SKM-1 (cell line): ENCODE results near the gene EPB42.
"Not testable (repeated sequence)": the region's sequence is repeated elsewhere in the genome, so short reads cannot be mapped to it uniquely, and the experiment has no call there.

Experiments
- DNase-seq: peaks from one replicate; lab custom pipeline; 2025; ENCODE audit not compliant: unreplicated experiment; lab: John Stamatoyannopoulos, UW

Gene EPB42

DNA sequence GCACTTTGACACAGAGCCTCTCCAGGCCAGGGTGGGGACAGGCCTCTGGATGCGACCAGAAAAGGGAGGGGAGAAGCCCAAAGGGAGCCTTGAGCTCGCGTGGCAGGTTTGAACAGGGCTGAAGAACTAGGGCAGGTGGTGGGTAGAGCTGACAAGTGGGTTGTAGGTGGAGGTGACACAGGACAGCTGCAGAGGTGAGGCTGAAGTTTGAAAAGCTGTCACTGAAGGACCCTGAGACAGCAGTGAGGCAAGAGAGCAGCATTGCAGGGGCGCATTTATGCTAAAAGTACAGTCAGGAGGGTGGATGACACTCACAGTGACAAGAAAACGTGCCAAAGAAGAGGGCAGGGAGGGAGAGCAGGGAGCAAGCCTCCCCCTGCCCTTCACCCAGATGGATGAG is 21.8 kb upstream of the EPB42 start:
- no peak for DNase-seq

DNA sequence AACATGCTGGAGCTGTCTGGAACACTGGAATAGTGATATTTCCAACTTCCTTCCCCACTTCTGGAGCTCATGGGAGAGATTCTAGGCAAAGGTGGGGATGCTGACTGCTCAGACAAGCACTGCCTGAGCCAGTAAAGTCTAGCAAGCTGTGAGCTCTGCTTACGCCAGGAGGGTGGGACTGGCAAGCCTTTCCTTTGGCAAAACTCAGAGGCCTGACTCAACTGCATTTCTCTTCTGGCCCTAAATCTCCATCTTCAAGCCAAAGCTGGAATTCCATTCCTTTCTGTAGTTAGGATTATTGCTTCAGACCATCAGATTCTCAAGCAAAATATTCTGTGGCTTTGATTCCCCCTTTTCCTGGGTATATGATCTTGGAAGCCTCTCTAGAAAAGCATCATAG is 20.3 kb upstream of the EPB42 start:
- no peak for DNase-seq

DNA sequence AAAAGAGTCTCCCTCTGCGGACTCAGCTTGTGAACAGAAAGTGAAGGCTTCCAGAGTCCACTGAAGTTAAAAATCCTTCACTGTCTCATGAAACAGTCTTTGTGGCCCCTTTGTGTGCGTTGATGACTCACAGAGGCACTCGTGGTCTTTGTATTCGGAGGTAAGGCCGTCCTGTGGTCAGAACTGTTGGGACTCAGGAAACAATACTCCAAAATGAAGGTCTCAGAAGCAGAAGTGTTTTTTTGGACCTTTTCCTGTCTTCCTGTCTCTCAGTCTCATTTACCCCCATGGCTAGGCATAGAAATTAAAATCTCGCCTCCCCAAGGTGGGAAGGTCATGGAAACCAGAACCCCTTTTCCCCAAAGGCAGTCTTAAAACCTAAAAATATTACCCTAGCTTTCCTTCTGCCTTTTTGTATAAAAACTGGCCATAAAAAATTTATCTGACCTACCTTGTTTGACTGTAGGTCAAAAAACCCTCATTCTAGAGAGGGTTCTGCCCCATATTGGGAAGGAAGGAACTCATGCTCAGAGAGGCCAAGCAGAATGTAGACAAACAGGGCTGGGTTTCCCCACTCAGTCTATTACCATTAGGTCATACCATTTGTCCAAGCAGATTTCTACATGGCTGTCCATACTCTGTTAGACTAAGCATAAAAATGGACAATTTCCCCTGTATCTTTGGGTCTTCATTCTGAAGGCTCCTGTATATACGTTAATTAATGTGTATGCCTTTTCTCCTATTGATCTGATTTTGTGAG is 19.1 kb upstream of the EPB42 start:
- DNase-seq = peak; percentile 58

DNA sequence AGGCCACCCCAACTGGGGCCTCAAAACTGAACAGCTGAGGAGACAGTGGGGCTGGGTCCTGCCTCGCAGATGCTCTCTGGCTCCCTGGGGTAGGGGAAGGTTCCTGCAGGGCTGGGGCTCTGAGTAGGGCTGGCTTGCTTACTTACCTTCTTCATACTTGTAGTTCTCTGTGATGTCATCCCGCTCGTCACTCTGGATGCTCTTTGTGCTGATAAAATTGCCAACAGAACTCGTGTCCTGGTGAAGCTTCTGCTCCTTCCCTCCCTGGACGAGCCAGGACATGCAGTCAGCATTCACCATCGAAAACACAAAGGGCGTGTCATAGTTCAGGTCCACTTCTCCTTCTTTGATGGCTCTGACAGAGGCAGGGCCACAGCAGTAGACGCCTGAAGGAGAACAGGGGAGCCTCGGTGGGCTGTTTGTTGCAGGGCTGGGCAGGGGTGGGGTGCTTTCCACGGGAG is 17.9 kb upstream of the EPB42 start:
- DNase-seq = no peak

DNA sequence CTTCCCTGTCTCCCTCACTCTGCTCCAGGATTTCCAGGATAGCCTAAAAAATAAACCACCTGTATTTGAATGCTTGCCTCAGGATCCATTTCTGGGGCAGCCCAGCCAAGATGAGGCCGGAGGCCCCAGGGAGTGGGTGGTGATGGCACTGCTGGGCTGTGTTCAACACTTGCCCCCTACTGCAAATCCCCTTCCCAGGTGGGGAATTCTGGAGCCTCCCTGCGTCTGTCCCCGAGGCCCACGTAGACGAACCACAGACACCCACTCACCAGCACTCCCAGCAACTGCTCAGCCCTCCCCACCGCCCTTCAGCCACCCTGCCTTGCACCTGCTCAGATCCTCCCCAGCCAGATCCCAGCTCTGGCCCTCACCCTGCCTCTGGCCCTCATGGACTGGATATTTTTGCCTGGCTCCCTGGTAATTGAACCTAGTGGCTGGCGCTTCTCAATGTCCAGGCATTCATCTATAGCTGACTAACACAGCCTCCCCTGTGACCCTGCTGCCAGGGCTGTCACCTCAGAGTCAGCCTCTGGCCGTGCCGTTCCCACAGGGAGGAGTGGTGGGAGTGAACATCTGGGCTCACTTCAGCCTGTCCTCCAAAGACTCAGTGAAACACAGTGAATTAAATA is 17.1 kb upstream of the EPB42 start:
- DNase-seq = no peak

DNA sequence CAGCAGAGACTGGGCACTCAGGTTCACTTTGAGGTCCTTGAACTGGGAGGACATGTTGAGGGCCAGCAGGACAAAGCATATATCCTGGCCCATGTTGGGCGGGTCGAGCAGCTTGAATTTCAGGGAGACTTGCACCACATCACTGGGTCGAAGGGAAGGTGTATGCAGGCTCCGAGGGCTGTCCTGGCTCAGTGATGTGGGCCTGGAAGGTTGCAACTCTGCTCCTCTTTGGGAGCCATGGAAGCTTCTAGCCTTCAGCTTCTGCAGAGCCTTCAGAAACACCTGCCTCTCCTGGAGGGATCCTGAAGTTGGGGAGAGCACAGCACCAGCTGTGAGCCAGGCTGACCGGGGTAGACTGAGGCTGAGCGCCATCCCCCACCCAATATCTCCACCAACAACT is 14.7 kb upstream of the EPB42 start:
- DNase-seq = no peak

DNA sequence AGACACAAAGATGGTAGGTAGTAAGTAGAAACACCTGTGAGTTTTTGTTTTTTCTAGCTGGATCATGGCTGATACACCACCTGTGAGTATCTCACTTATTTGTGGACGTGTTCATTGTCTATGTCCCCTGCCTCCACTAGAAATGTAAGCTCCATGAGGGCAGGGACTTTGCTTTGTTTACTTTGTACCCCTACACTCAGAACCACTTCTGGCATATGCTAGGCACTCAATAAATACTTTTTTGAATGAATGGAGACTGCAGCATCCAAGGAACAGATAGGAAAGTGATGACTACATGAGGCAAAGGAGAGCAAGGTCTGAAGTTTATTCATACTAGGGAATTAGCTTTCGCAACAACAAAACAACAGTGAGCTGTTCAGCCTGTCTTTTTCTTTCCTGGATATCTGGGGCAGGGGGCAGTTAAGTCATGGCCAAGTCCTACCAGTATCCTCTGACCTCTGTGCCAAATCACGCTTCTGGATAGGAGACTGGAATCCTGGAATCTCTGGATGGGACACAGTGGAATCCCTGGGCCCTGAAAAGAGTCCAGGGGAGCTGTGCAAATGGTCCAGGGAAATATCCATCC is 11.6 kb upstream of the EPB42 start:
- DNase-seq = no peak

DNA sequence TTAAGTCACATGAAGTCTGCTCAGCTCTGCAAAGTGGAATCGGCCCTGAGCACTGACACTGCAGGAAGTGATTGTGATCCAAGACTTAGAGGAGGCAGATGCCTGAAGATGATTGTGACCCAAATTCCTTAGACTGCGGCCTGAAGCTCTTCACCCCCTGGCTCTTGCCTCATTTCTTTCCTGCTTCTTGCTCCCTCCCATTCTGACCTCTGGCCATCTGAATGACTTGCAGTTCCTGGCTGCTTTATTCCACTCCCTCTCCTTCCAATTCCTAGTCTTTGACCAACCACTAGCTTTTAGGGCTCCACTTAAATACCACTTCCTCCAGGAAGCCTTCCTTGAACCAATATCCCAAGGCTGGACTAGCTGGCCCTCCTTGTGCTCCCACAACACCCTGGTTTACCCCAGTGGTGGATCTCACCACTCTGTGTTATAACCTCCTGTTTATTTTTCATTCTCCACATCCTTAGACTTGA is 9.9 kb upstream of the EPB42 start:
- no peak for DNase-seq

DNA sequence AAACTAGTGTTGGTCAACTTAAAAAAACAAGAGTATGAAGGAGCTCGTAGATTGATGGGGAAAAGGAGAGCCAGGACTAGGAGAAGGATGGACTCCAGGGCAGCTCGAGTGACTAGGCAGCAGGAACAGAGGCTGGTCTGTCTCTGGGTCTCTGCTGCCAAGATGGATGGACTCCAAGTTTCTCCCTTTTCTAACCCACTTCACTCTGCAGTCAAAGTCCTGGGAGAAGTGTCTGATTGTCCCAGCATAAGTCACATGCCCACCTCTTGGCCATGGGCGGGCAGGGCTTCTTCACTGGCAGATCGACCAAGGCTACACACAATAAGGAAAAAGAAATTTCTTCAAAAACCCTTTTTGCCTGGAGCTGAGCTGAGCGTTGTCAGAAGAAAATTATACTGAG is 9.2 kb upstream of the EPB42 start:
- DNase-seq = no peak

DNA sequence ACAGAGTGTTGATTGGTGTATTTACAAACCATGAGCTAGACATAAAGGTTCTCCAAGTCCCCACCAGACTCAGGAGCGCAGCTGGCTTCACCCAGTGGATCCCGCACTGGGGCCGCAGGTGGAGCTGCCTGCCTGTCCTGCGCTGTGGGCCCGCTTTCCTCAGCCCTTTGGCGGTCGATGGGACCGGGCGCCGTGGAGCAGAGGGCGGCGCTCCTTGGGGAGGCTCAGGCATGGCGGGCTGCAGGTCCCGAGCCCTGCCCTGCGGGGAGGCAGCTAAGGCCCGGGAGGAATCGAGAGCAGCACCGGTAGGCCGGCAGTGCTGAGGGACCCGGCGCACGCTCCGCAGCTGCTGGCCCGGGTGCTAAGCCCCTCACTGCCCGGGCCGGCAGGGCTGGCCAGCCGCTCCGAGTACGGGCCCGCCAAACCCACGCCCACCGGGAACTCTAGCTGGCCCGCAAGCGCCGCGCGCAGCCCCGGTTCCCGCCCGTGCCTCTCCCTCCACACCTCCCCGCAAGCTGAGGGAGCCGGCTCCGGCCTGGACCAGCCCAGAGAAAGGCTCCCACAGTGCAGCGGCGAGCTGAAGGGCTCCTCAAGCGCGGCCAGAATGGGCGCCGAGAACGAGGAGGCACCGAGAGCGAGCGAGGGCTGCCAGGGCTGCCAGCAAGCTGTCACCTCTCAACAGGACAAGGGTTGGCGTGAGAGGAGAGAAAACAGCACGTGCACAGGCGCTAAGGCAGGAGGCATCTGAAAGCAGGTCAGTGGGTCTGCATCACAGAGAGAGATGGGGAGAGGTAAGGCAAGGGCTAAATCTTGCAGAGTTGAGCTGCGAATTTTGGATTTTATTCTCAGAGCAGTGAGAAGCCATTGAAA is 5.9 kb upstream of the EPB42 start:
- DNase-seq = no peak

DNA sequence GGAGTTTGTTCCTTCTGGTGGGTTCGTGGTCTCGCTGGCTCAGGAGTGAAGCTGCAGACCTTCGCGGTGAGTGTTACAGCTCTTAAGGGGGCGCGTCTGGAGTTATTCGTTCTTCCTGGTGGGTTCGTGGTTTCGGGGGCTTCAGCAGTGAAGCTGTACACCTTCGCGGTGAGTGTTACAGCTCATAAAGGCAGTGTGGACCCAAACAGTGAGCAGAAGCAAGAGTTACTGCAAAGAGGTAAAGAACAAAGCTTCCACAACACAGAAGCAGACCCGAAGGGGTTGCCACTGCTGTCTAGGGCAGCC is 5.1 kb upstream of the EPB42 start:
- DNase-seq = not testable (repeated sequence)

DNA sequence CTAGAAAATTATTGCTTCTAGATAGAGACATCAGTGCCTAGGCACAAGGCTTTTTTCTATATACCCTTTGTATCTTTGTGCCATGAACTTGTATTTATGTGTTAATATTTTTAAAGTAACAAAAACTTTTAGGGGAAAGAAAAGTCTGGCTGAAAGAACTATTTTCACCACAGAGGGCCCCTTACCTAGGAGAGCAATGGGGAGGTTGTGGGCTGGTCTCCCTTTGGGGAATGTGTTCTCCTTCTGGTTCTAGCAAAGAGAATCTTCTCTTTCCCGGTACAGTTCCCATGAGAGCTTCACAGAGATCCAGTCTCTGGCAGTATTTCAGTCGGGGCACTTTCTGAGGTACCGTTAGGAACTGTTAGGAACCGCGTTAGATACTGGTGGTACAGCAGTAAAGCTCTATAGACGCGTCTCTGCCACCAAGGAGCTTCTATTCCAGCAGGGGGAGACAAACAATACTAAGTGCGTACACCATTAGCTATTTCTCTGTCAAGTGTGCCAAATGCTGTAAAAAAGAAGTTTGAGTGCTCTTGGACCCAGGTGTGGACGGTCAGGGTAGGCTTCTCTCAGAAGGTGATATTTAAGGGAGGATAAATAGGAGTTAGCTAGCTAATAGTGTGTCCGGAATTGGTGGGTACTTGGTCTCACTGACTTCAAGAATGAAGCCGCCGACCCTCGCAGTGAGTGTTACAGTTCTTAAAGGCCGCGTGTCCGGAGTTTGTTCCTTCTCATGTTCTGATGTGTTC is 4.6 kb upstream of the EPB42 start:
- DNase-seq = peak; percentile 72

DNA sequence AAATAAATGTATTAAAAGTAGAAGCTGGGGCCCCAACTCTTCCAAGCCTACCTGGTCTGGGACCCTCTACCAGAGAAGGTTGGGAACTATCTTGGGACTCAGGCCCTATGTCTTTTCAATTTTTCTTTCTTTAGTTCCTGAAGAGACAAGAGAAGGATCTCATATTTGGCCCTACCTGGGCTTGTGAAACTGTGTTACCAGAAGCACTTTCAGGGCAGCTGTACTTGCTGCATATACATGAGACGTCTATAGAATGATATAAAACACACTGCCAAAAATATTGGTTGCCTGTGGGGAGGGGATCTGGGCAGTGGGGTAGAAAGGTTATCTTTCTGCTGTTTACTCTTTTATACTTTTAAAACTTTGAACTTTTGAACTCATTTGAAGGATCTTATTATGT is 604 bp upstream of the EPB42 start:
- DNase-seq = no peak

DNA sequence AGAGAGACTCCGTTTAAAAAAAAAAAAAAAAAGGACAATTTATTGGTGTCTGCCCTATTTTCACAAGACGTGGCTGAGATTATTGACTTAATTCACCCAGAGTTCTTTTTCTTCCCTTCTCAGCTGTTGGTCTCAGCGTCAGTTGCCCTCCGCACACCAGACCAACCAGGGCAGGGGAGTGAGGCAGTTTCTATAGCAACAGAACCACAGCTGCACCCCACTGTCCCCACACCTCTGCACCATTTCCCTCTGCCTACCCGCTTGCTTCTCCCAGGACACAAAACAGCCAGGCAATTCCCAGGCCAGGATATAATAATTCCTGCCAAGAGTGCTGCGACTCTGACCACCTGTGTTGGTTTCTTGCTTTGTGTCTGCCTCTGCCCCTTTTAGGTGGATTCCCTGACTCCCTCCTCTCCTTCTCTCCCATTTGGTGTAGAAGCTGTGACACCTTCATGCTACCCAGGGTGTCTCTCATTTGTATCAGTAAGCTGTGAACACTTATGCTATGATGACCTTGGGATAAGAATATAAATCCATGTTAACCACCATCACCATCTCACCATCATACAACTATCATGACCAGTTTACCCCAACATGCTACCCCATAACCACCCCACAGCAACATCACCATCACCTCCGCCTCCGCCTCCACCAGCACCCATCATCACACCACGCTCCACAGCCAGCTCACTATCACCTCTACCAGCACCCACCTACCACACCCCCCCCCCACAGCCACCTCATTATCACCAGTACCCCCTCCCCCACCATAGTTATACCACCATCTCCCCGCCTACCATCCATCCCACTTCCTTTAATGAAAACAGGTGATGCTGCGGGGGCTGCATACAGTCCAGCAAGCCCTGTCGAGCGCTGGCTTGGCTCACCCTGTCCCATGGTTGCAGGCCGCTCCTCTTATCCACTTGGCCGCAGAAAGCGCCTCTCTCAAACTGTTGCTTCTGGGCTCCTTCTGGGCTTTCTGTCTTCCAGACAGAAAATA is 589 bp downstream of the EPB42 start:
- no peak for DNase-seq

DNA sequence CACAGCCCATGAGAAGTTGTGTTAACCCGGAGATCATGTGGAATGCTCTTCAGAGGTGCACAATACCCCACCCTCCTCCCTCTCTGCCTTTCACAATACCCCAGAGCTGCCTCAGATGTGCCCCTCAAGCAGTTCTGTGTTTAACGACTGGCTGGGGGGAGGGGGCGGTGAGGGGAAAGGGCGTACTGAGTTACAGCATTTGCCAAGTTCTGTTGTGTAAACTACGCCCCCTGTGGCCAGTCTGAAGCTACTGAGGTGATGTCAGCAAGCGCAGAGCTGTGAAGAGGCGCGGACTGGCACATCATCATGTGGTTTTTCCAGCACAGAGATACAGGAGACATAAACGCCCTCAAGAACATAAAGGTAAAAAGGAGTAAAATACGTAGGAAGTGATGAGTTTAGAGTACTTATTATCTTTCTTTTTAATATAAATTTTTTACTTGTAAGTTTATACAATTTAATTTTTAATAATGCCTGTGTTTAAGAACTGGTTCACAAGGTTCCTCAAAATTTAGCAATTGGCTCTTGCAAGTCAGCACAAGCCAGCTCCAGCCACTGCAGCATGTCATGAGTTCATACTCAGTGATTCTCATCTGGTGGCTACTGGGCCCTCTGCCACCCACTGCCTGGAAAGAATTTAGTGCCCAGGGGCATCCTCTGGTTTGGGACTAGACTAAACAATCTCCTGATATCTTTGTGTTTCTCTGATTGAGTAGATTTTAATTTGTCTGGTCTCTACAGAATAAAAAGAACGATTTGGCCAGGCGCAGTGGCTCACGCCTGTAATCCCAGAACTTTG is 1.7 kb downstream of the EPB42 start:
- DNase-seq = no peak

DNA sequence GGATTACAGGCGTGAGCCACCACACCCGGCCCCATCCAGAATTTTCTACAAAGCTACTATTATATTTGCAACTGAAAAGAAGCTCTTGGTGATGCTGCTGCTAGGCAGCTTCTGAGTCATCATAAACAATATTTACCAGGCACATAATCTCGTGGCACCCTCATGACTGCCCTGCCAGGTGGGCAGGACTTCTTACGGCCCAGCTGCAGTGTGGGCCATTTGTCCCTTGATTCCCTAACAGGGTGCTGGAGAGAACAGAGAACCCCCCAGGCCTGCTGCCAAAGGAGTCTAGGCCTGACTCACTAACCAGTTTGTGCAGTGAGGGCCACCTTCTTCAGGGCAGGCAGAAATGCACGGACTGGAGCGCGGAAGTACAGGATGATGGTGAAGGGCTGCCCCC is 4.9 kb downstream of the EPB42 start:
- no peak for DNase-seq

DNA sequence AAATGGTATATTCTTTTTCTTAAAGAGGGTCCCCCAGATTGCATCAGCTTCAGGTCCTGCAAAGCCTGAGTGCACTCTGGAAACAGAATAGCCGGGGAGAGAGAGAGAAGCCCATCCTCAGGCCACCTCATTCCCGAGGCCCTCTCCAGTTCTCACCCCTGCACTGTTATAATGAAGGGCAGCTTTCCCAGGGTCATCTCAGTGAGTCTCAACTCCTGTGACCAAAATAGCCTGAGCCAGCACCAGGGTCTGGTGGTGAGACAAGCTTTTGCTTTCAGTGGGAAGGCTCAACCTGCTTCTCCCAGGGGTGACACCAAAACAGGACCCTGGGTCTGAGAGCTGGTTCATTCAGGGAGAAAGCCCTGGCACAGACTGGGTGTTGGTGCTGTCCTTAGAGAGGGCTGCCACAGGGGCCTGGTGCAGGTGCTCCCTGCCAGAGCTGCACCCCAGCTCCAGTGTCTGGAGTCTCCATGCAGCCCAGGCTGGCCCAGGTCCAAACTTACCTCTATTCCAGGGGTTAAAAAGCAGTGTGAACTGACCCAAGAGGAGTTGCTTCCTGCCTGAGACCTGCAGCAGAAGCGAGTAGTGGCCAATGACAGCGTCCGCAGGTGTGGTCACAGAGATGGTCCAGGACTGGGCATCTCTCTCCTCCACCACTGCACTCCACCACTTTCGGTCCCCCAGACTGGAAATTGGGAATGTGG is 6.1 kb downstream of the EPB42 start:
- DNase-seq = no peak

DNA sequence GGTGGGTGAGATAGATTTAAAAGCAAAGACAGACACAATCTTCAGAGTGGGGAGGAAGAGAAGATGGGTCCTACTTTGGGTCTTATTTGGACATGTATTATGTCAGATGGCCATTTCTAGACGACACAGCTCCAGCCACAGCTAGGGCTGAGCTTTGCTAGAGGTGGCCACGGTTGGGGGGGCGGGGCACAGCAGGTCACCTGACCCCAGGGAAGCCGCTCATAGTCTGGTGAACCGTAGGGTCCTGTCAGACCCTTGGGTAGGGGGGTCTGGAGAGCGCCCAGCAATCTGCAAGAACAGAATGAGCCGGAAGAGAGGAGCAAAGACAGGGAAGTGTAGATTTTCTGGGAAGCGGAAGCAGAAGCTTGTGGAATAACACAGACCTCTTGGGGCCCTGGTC is 6.6 kb downstream of the EPB42 start:
- no peak for DNase-seq
